Measurements from ENCODE around the gene GRIN3B. TPM values are rescaled to one million over a fixed set of nuclear protein-coding genes. Genes with fewer than 3 reads are reported as not detected.

The GRIN3B gene
- total and polyA plus RNA-seq, 2 of the 4 experiments (the other 2 are of a cell fraction): under 0.01 to 0.91 TPM

- ATAC-seq (ENCODE audit: low read depth) (no peak), DNase-seq (no peak)
- Histone ChIP-seq H3K4me1 (ENCODE audit: control insufficient read depth, insufficient read depth, low read length) (peaks cover 33% of the 10 kb centered on the region), H3K9me3 (ENCODE audit: control insufficient read depth, insufficient read depth, low read length) (no peaks in the 10 kb centered on the region), H3K23ac (ENCODE audit: low read depth, low read length) (peak overlapping the region; percentile 71; the same call in 1 of the 2 replicates), H2BK20ac (ENCODE audit: low read depth, low read length) (no peak overlapping the region), H3K36me3 (ENCODE audit: control insufficient read depth, insufficient read depth, low read length) (peaks cover 1% of the 10 kb centered on the region; the same call in 1 of the 2 replicates), H3K79me1 (ENCODE audit: low read depth in 1 of 2, low read length in 2 of 2) (peaks cover 0 to 53% of the 10 kb centered on the region in 2 experiments; a peak in 2 of 4 replicates), H3K9ac (ENCODE audit: low read depth, low read length) (peak overlapping the region; percentile 93), H2BK15ac (ENCODE audit: low read depth, low read length) (no peak overlapping the region), H3K9me1 (ENCODE audit: insufficient read depth, low read length) (peaks cover 9% of the 10 kb centered on the region; the same call in 1 of the 2 replicates), H4K20me1 (ENCODE audit: insufficient read depth, low read length) (peaks cover 69% of the 10 kb centered on the region), H2AK5ac (ENCODE audit: low read depth, low read length) (no peak overlapping the region), H2AFZ (replicated peaks; ENCODE audit: low read length, poor library complexity) (no peak overlapping the region), H4K8ac (ENCODE audit: low read depth in 2 of 2, low read length in 2 of 2) (no peak overlapping the region), H3K14ac (replicated peaks; ENCODE audit: low read depth, low read length) (no peak overlapping the region), H3K27ac (ENCODE audit: insufficient read depth, low read length) (peak overlapping the region; percentile 66; the same call in 1 of the 2 replicates), H3K56ac (ENCODE audit: extremely low read depth, insufficient read depth, low read length) (no peak overlapping the region), H4K91ac (ENCODE audit: insufficient read depth, low read depth, low read length) (no peak overlapping the region), H2BK120ac (ENCODE audit: low read depth, low read length) (no peak overlapping the region), H4K5ac (ENCODE audit: low read depth, low read length) (no peak overlapping the region), H3K18ac (ENCODE audit: low read depth, low read length) (no peak overlapping the region), H3K4me2 (ENCODE audit: low read depth, low read length) (peak overlapping the region; percentile 98), H3K27me3 (ENCODE audit: control insufficient read depth, insufficient read depth, low read length) (no peaks in the 10 kb centered on the region), H2AK9ac (replicated peaks; ENCODE audit: low read depth, low read length, poor library complexity) (peak overlapping the region; percentile 55), H2BK5ac (ENCODE audit: low read depth, low read length, poor library complexity, severe bottlenecking) (no peak overlapping the region), H3K4me3 (ENCODE audit: insufficient read depth, low read depth, low read length) (peak overlapping the region; percentile 66; the same call in 1 of the 2 replicates), H3K4ac (ENCODE audit: low read depth, low read length) (no peak overlapping the region)
- TF ChIP-seq POLR2A (IDR thresholded peaks at IDR 0.05; ENCODE audit: low read depth, low read length) (no peak), CEBPB (IDR thresholded peaks at IDR 0.05; ENCODE audit: low read depth, low read length) (no peak)
- dilution Hi-C loops (cut with HindIII; ENCODE audit: low sequenced_read_pairs, unreplicated experiment) (no loop called here), intact Hi-C loops (cut with micrococcal nuclease) (no loop called here), in situ Hi-C loops (cut with MboI; ENCODE audit: low sequenced_read_pairs) (no loop called here)
- POLR2A ChIA-PET (ENCODE audit: unreplicated experiment): interaction anchor here (0.7 to 1.4 kb wide), 2 partner anchors 8 to 10 kb away, joined by 3 to 5 read pairs; no protein-coding TSS in a partner anchor
- CTCF ChIA-PET: interaction anchor here (1.0 kb wide), 1 partner anchor 19 kb away, joined by 3 read pairs; the partner anchor contains the start of gene GRIN3B
- no TSS peak for BruUV-seq (replicated peaks)
- 68% methylated on average over 4 of the region's 17 CpGs; no CpG with 5 or more reads in 1 of the 2 experiments for WGBS, 2 experiments (ENCODE audit: extremely low coverage in 2 of 2, insufficient read length in 1 of 2)
Measured at GRCh38 chr19:1018932-1019615, 18.9 kb downstream of the GRIN3B start.

Data from IMR-90 (cell line).